Testis (tissue), 3 donors: ENCODE data around the gene SMIM24. TPM values are rescaled to one million over a fixed set of nuclear protein-coding genes. Genes with fewer than 3 reads are reported as not detected.

ENCODE experiments used
- DNase-seq: peaks from one replicate; pipeline ENCODE4 v3.0.0-alpha.2; 2019
- H3K27ac ChIP-seq, 2 donors: fragments of 200-600 bp; sonication (generic); one replicate each; pipeline ENCODE4 v1.5.1; 2019
- H3K27me3 ChIP-seq: fragments of 200-600 bp; sonication (generic); one replicate; pipeline ENCODE4 v1.5.1; 2019
- H3K36me3 ChIP-seq: fragments of 200-600 bp; sonication (generic); one replicate; pipeline ENCODE4 v1.5.1; 2017; ENCODE audit warnings: low read depth; ENCODE audit errors: missing control alignments
- H3K4me1 ChIP-seq: fragments of 200-600 bp; sonication (generic); one replicate; pipeline ENCODE4 v1.5.1; 2019
- H3K4me3 ChIP-seq, 2 donors: fragments of 200-600 bp; sonication (generic); one replicate each; pipeline ENCODE4 v1.5.1; 2017 to 2019
- H3K9me3 ChIP-seq: fragments of 200-600 bp; sonication (generic); one replicate; pipeline ENCODE4 v1.5.1; 2017
- POLR2A ChIP-seq: fragments of 450-650 bp; IDR thresholded peaks from one replicate; pipeline ENCODE4 v1.6.1; 2017; ENCODE audit warnings: antibody characterized with exemption, mild to moderate bottlenecking, moderate library complexity
- WGBS, 2 donors: methylation state at CpG; one replicate each; pipeline ENCODE4 v1.1.5; 2018; 5-methylcytosine and 5-hydroxymethylcytosine counted together
- intact Hi-C: fragments of 100-400 bp; cut with DNase I; formaldehyde crosslinking; loops from one replicate; pipeline ENCODE4 v1.15.1; 2023; ENCODE audit warnings: low total_unique reads
- polyA plus RNA-seq: library from polyadenylated mRNA; stranded (reverse); fragments of 350-450 nt; fragmentation: Illumina TruSeq; extraction: RNeasy Lipid Tissue Mini Kit (QIAGEN cat#74804); gene quantifications from one replicate; pipeline ENCODE4 v1.2.3, GENCODE V29; 2014; ENCODE audit warnings: low read depth, low replicate concordance; ENCODE audit not compliant: insufficient read depth
- total RNA-seq, 2 donors: library from RNA; depleted of rRNA; stranded (reverse); fragments of >200 nt; gene quantifications; one replicate each; pipeline ENCODE4 v1.2.3, GENCODE V29; 2016
- TF ChIP-seq, protein P1 (sequence below), 3 experiments: fragments of 450-650 bp in 2 of 3; fragments of 200-600 bp in 1 of 3; sonication (generic) in 1 of 3; IDR thresholded peaks; one replicate each; pipeline ENCODE4 v1.5.1; 2016 to 2019; ENCODE audit warnings: antibody characterized with exemption in 3 of 3, mild to moderate bottlenecking in 2 of 3, moderate library complexity in 1 of 3

Gene SMIM24
- total and polyA plus RNA-seq, 3 donors from 2014 or later, result 1.3 to 10.1 (median 3.1) TPM

DNA sequence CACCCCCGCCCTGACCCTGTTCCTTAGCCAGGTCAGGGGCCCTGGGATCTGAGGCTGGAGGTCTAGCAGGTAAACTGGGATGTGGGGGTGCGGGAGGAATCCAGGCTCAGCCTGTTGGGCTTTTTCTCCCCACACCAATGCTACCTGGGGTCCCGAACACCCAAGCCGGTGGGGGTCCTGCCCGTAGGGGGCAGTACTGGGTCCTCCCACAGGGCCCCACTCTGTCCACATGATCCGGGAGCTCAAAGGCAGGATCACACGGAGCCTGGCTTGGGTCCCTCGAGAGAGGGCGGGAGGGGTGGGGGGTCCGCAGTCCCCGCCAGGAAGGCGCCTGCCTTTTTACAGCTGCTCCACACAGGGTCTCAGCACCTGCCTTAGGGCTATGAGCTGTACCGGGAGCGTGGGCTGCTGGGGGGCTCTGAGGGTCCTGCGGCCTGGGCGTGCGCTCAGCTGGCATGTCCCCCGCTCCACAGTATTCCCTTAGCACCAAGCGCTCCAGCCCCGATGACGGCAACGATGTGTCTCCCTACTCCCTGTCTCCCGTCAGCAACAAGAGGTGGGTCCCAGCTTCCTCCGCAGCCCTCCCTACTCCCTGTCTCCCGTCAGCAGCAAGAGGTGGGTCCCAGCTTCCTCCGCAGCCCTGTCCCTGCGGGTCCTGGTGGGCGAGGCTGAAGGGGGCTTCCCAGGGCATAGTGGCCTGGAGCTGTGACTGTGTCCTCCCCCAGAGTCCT lies 46.3 kb upstream of the SMIM24 start:
- no peak overlapping the region for H3K27ac ChIP-seq
- H3K4me1 ChIP-seq, result no peaks in the 10 kb centered on the region
- WGBS, 2 donors, result 90 to 98% methylated on average over 15 to 28 of the region's 28 CpGs
- H3K9me3 ChIP-seq, result no peaks in the 10 kb centered on the region
- no peak for TF ChIP-seq POLR2A
- TF ChIP-seq, protein P1, sequence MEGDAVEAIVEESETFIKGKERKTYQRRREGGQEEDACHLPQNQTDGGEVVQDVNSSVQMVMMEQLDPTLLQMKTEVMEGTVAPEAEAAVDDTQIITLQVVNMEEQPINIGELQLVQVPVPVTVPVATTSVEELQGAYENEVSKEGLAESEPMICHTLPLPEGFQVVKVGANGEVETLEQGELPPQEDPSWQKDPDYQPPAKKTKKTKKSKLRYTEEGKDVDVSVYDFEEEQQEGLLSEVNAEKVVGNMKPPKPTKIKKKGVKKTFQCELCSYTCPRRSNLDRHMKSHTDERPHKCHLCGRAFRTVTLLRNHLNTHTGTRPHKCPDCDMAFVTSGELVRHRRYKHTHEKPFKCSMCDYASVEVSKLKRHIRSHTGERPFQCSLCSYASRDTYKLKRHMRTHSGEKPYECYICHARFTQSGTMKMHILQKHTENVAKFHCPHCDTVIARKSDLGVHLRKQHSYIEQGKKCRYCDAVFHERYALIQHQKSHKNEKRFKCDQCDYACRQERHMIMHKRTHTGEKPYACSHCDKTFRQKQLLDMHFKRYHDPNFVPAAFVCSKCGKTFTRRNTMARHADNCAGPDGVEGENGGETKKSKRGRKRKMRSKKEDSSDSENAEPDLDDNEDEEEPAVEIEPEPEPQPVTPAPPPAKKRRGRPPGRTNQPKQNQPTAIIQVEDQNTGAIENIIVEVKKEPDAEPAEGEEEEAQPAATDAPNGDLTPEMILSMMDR (IDR thresholded peaks at IDR 0.05), result no peak
- intact Hi-C loops, result no loop called here
- no peaks in the 10 kb centered on the region for H3K27me3 ChIP-seq
- no peak for DNase-seq
- H3K36me3 ChIP-seq, result no peaks in the 10 kb centered on the region
- H3K4me3 ChIP-seq, result no peak overlapping the region

DNA sequence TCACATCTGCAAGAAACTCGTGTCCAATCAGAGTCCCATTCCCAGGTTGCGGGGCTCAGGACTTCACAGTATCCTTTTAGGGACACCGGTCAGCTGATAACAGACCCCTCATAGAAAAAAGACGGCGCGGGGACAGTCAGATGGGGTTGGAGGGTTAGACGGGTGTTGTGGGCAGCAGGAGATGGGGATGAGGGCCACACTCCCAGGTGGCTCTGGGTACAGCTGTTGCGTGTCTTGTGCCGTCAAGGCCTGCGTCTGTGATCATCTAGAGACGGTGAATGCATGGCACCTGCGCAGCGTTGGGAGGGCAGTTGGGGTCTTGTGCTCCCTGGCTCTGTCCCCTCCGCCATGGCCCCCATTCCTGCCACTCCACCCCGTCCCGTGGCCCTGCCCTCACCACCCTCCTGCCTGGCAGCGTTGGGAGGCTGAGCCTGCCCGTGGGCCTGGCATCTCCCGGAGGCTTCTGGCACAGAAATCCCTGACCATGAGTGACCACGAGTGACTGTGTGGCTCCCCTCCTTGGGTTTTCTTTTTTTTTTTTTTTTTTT lies 44.7 kb upstream of the SMIM24 start:
- Histone ChIP-seq H3K27me3 (no peaks in the 10 kb centered on the region), H3K9me3 (no peaks in the 10 kb centered on the region), H3K27ac (no peak overlapping the region), H3K4me1 (no peaks in the 10 kb centered on the region), H3K36me3 (no peaks in the 10 kb centered on the region), H3K4me3 (no peak overlapping the region)
- WGBS, 2 donors, result 93 to 94% methylated on average over 20 of the region's 20 CpGs
- no peak for DNase-seq
- TF ChIP-seq, protein P1 (IDR thresholded peaks at IDR 0.05), result no peak
- TF ChIP-seq POLR2A, result no peak
- intact Hi-C loops, result no loop called here

DNA sequence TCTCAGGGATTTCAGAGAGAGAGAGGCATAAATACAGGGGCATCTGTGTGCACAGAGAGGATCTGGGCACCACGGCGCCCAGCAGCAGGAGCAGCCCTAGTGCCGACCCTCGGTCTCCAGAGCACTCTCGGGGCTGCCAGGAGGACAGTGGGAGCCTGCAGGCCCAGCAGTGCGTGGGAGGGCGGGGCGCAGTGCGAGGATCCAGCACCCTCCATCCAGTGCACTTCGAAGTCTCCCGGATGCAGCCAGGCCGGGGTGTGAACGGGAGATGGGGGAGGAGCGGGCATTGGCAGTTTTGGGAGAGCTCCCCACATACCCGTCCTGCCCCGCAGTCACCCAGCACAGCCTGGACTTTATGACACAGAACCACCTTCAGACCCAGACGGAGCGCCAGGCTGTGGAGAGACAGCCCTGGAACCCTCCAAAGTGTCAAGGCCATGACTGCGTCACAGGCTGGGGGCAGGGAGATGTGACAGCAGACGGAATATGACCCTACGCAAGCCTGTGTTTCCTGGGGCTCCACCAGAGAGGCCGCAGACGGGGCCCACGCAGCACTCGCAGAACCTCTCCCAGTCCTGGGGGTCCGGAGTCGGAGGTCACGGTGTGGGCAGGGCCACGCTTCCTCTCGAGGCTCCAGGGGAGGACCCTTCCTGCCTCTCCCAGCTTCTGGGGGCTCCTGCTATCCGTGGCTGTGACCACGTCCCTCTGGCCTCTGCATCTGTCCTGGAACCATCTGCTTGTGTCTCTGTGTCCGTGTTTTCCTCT lies 43.9 kb upstream of the SMIM24 start:
- H3K4me1 ChIP-seq, result no peaks in the 10 kb centered on the region
- DNase-seq, result no peak
- intact Hi-C loops, result no loop called here
- H3K36me3 ChIP-seq, result no peaks in the 10 kb centered on the region
- no peak overlapping the region for H3K4me3 ChIP-seq
- H3K27me3 ChIP-seq, result no peaks in the 10 kb centered on the region
- no peaks in the 10 kb centered on the region for H3K9me3 ChIP-seq
- TF ChIP-seq POLR2A, result no peak
- TF ChIP-seq, protein P1 (IDR thresholded peaks at IDR 0.05), result no peak
- H3K27ac ChIP-seq, result no peak overlapping the region
- WGBS, 2 donors, result 84 to 95% methylated on average over 14 to 33 of the region's 33 CpGs

DNA sequence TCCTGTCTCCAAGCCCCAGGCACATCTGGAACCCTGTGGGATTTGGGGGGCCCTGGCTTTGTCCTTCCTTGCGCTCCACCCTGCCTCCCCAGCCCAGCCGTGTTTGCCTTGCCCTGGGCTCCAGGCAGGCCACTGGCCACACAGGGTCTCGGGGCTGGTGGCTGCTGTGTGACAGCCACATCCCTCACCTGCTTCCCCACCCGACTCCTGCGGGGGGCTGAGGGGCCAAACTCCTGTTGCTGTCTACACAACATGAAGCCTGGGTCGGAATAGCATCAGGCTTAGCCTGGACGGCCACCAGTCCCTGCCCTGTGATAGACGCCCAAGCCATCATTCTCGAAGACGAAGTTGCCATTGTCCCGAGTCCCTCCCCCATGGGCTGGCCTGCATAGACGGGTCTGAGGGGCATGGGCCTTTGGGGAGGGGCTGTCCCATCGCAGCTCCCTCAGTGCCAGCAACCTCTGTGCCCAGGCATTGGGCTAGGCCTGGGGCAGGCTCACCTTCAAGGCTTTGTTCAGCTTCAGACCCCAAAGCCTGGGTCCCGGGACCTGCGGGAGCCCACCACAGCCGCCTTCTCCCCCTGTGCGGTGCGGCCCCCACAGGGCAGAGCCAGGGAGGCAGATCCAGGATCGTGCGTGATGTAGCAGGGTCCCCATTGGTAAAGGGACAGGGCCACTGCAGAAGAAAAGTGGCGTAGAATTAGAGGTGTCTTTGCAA lies 43.2 kb upstream of the SMIM24 start:
- Histone ChIP-seq H3K4me1 (no peaks in the 10 kb centered on the region), H3K9me3 (no peaks in the 10 kb centered on the region), H3K4me3 (no peak overlapping the region), H3K27ac (no peak overlapping the region), H3K36me3 (no peaks in the 10 kb centered on the region), H3K27me3 (no peaks in the 10 kb centered on the region)
- no peak for DNase-seq
- intact Hi-C loops, result no loop called here
- TF ChIP-seq, protein P1 (IDR thresholded peaks at IDR 0.05), result no peak
- no peak for TF ChIP-seq POLR2A
- 90 to 91% methylated on average over 10 to 21 of the region's 21 CpGs for WGBS, 2 donors
